ENCODE data around the gene MARCHF9. TPM values are rescaled to one million over a fixed set of nuclear protein-coding genes. Genes with fewer than 3 reads are reported as not detected.

MARCHF9 gene
- total and polyA plus RNA-seq, 2 donors (not counting 1 experiment from before 2014, with no cell fraction given): 81.4 to 128 TPM

DNA sequence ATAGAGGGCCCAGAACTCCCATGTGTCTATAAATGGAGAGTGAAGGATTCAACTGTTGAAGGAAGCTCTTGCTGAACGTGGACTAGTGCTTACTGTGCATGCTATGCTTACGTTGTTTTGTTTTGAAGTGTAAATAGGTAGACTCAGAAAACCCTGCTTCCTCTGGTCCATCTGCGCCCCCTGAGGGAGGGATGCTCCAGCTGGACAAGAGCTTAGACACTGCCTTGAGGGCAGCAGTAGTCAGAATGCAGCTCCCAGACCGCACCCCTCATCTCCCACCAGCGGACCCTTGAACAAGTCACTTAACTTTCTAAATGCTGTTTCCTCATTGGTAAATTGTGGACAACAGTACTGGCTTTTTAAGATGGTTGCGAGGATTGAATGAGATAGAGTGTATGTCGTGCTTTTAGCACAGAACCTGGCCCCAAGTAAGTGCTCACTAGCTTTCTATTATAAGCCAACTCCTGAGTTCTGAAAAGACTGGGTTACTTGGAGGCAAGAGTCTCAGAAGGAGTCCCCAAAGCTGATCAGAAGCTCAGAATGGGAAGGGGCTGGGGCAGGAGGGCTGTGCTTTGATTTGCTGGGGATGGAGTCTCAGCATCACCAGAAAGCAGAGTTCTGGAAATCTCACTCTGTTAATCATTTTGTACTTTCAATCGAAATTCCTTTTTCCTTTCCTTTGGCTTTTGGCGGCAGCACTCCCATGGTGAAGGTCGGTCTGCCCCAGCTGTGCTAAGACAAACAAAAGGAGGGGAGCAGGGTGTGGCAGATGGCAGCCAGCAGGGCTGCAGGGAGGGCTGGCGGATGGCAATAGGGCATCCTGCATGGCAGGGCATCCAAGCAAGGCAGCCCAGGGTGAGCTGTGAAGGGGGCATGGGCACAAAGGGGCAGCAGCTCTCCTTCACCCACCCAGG, 31.9 kb upstream of the MARCHF9 start:
- peaks cover 11% of the 10 kb centered on the region for H4K20me1 ChIP-seq (ENCODE audit: control insufficient read depth, insufficient read depth, low read length, poor library complexity, severe bottlenecking)
- H3K4me1 ChIP-seq (ENCODE audit: control insufficient read depth in 2 of 2, insufficient read depth in 2 of 2, low read length in 2 of 2): peaks cover 8 to 16% of the 10 kb centered on the region in 2 donors
- intact Hi-C loops (cut with micrococcal nuclease): no loop called here
- Mint-ChIP-seq H3K4me1 (peaks cover 16% of the 10 kb centered on the region), H3K4me3 (no peak overlapping the region), H3K27ac (peak overlapping the region; percentile 20), H3K27me3 (no peaks in the 10 kb centered on the region), H3K9me3 (ENCODE audit: insufficient read depth) (no peaks in the 10 kb centered on the region)
- 88% methylated on average over 4 of the region's 11 CpGs for WGBS (ENCODE audit: insufficient coverage)
- H3K36me3 ChIP-seq (replicated peaks in 1 of 2; ENCODE audit: control extremely low read depth in 1 of 2, control insufficient read depth in 1 of 2, extremely low read depth in 1 of 2, insufficient read depth in 2 of 2, low read length in 1 of 2): peaks cover 0 to 58% of the 10 kb centered on the region in 2 experiments
- no peak overlapping the region for H3K27ac ChIP-seq (ENCODE audit: low read length in 2 of 2)
- DNase-seq (no peak), ATAC-seq (ENCODE audit: low read depth) (no peak)
- no peaks in the 10 kb centered on the region for H3K27me3 ChIP-seq (replicated peaks in 1 of 4; ENCODE audit: control extremely low read depth in 1 of 4, control insufficient read depth in 3 of 4, insufficient read depth in 4 of 4, low read length in 3 of 4)
- H2AFZ ChIP-seq (ENCODE audit: insufficient read depth, low read depth, low read length, poor library complexity, severe bottlenecking): no peak overlapping the region
- CTCF ChIA-PET: interaction anchor here (0.5 kb wide), 1 partner anchor 34 kb away, joined by 4 read pairs; no protein-coding TSS in a partner anchor
- no peak for TF ChIP-seq CTCF (IDR thresholded peaks at IDR 0.05)
- POLR2A ChIA-PET: interaction anchor here (0.6 kb wide), 1 partner anchor 1710 kb away, joined by 5 read pairs; no protein-coding TSS in a partner anchor
- no peak overlapping the region for H3K9ac ChIP-seq (ENCODE audit: low read length)
- peaks cover 0 to 7% (median 0%) of the 10 kb centered on the region in 3 donors for H3K9me3 ChIP-seq (ENCODE audit: control extremely low read depth in 1 of 3, control insufficient read depth in 2 of 3, insufficient read depth in 1 of 3, low read length in 2 of 3)
- no peak overlapping the region for H3K4me2 ChIP-seq (replicated peaks; ENCODE audit: low read depth, low read length, poor library complexity, severe bottlenecking)
- no peaks in the 10 kb centered on the region for H3K79me2 ChIP-seq (ENCODE audit: control insufficient read depth, insufficient read depth, low read length)
- H3K4me3 ChIP-seq (ENCODE audit: control extremely low read depth in 1 of 5, extremely low read depth in 1 of 5, insufficient read depth in 1 of 5, low read depth in 2 of 5, low read length in 4 of 5): no peak overlapping the region

- TF ChIP-seq EZH2 (IDR thresholded peaks at IDR 0.05; ENCODE audit: borderline replicate concordance, insufficient read depth, low read depth, low read length, poor library complexity, severe bottlenecking) (no peak), CTCF (IDR thresholded peaks at IDR 0.05) (no peak)
- H3K4me1 ChIP-seq (ENCODE audit: control insufficient read depth in 2 of 2, insufficient read depth in 2 of 2, low read length in 2 of 2): peaks cover 8 to 16% of the 10 kb centered on the region in 2 donors
- no peak overlapping the region for H2AFZ ChIP-seq (ENCODE audit: insufficient read depth, low read depth, low read length, poor library complexity, severe bottlenecking)
- no CpG with 5 or more reads among the region's 2 CpGs for WGBS (ENCODE audit: insufficient coverage)
- no peak overlapping the region for H3K9ac ChIP-seq (ENCODE audit: low read length)
- no peaks in the 10 kb centered on the region for H3K27me3 ChIP-seq (replicated peaks in 1 of 4; ENCODE audit: control extremely low read depth in 1 of 4, control insufficient read depth in 3 of 4, insufficient read depth in 4 of 4, low read length in 3 of 4)
- peaks cover 0 to 7% (median 0%) of the 10 kb centered on the region in 3 donors for H3K9me3 ChIP-seq (ENCODE audit: control extremely low read depth in 1 of 3, control insufficient read depth in 2 of 3, insufficient read depth in 1 of 3, low read length in 2 of 3)
- no peak overlapping the region for H3K4me3 ChIP-seq (ENCODE audit: control extremely low read depth in 1 of 5, extremely low read depth in 1 of 5, insufficient read depth in 1 of 5, low read depth in 2 of 5, low read length in 4 of 5)
- no peak overlapping the region for H3K4me2 ChIP-seq (replicated peaks; ENCODE audit: low read depth, low read length, poor library complexity, severe bottlenecking)
- ChIA-PET CTCF (interaction anchor here (0.5 kb wide), 1 partner anchor 33 kb away, joined by 4 read pairs; no protein-coding TSS in a partner anchor), POLR2A (no interaction called here)
- no peak for DNase-seq
- no peaks in the 10 kb centered on the region for H3K9me3 Mint-ChIP-seq (ENCODE audit: insufficient read depth)
- H3K36me3 ChIP-seq (replicated peaks in 1 of 2; ENCODE audit: control extremely low read depth in 1 of 2, control insufficient read depth in 1 of 2, extremely low read depth in 1 of 2, insufficient read depth in 2 of 2, low read length in 1 of 2): peaks cover 0 to 58% of the 10 kb centered on the region in 2 experiments
- H4K20me1 ChIP-seq (ENCODE audit: control insufficient read depth, insufficient read depth, low read length, poor library complexity, severe bottlenecking): peaks cover 7% of the 10 kb centered on the region
- no peak overlapping the region for H3K4me3 Mint-ChIP-seq
- no peaks in the 10 kb centered on the region for H3K27me3 Mint-ChIP-seq
- intact Hi-C loops (cut with micrococcal nuclease): no loop called here
- peaks cover 16% of the 10 kb centered on the region for H3K4me1 Mint-ChIP-seq
- H3K27ac ChIP-seq (ENCODE audit: low read length in 2 of 2): no peak overlapping the region
- H3K79me2 ChIP-seq (ENCODE audit: control insufficient read depth, insufficient read depth, low read length): no peaks in the 10 kb centered on the region
- H3K27ac Mint-ChIP-seq: no peak overlapping the region
- no peak for ATAC-seq (ENCODE audit: low read depth)
Measured at GRCh38 chr12:57723630-57723962, 31.3 kb upstream of the MARCHF9 start.
